Large intestine (tissue), 3 donors: Measurements from ENCODE around the gene PALLD. TPM values are rescaled to one million over a fixed set of nuclear protein-coding genes. Genes with fewer than 3 reads are reported as not detected.

ENCODE experiments used
- DNase-seq, 2 donors: peaks; one replicate each; pipeline versions ENCODE4 v3.0.0 to v3.0.0-alpha.2; 2013
- H3K27ac ChIP-seq: one replicate; pipeline ENCODE4 v1.5.1; 2013; ENCODE audit warnings: low read length
- H3K27me3 ChIP-seq: 2 replicates; pipeline ENCODE4 v1.6.1; 2013; ENCODE audit warnings: low read length; ENCODE audit not compliant: control insufficient read depth, insufficient read depth
- H3K36me3 ChIP-seq: 2 replicates; pipeline ENCODE4 v1.6.1; 2013; ENCODE audit warnings: low read length; ENCODE audit not compliant: control insufficient read depth, insufficient read depth
- H3K4me1 ChIP-seq: one replicate; pipeline ENCODE4 v1.6.1; 2013; ENCODE audit warnings: low read length; ENCODE audit not compliant: control insufficient read depth, insufficient read depth
- H3K4me3 ChIP-seq: one replicate; pipeline ENCODE4 v1.5.1; 2013; ENCODE audit warnings: low read length
- H3K9me3 ChIP-seq: one replicate; pipeline ENCODE4 v1.6.1; 2013; ENCODE audit warnings: mild to moderate bottlenecking, low read depth, low read length, moderate library complexity; ENCODE audit not compliant: control insufficient read depth
- WGBS: methylation state at CpG from one replicate; pipeline ENCODE4 v1.1.5; 2013; ENCODE audit warnings: low lambda C conversion rate; ENCODE audit not compliant: insufficient coverage; 5-methylcytosine and 5-hydroxymethylcytosine counted together
- polyA plus RNA-seq: library from polyadenylated mRNA; unstranded; fragments of 120-200 nt; gene quantifications from one replicate; pipeline ENCODE4 v1.2.1, GENCODE V29; 2013

PALLD gene
- polyA plus RNA-seq, 1 donor = 59.7 TPM

DNA sequence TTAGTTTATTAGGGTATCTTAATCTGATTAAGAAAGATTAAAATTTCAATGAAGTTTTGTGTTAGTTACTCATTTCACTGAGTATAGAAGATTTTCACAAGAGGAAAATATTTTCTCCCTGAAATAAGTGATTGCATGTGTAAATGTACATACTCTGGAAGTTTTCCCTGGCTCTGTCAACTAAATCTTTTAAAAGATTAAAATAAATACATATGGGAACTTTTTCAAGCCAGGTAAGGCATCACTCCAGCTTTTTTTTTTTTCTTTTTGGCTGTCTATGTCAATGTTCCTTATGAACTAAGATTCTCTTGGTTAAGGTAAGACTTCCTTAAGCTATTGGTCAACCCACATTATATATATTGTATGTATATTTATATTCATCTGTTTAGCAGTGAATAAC lies 395.6 kb downstream of the PALLD start:
- DNase-seq = no peak
- Histone ChIP-seq H3K27me3 (no peaks in the 10 kb centered on the region), H3K4me1 (no peaks in the 10 kb centered on the region), H3K36me3 (peaks cover 55% of the 10 kb centered on the region), H3K4me3 (no peak overlapping the region), H3K27ac (no peak overlapping the region), H3K9me3 (no peaks in the 10 kb centered on the region)

- Histone ChIP-seq H3K9me3 (no peaks in the 10 kb centered on the region), H3K36me3 (peaks cover 57% of the 10 kb centered on the region), H3K4me1 (no peaks in the 10 kb centered on the region), H3K27ac (no peak overlapping the region), H3K27me3 (no peaks in the 10 kb centered on the region), H3K4me3 (no peak overlapping the region)
- 71% methylated on average over 1 of the region's 2 CpGs for WGBS
- DNase-seq = no peak
These were observed 396.4 kb downstream of the PALLD start for GRCh38 chr4:168893205-168893604.

DNA sequence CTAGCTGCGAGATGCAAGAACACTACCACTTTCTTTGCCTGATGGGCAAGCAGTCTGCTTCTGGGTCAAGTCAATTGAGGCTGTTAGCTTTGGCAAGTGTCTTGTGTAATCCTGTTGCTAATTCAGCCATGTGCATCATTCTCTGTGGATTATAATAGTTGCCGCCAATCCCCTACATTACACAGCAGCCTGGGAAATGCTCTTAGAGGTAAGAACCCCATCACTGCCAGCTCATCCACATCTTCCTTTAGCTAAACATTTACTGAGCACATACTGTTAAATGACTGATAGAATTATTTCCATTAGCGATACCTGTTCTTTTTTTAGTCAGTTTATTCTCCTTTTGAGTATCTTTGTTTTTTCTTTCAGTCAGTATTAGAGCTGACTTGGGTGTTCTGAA lies 397.0 kb downstream of the PALLD start:
- 100% methylated on average over 1 of the region's 3 CpGs for WGBS
- no peaks in the 10 kb centered on the region for H3K9me3 ChIP-seq
- H3K27ac ChIP-seq = no peak overlapping the region
- H3K27me3 ChIP-seq = no peaks in the 10 kb centered on the region
- DNase-seq = no peak
- H3K4me1 ChIP-seq = no peaks in the 10 kb centered on the region
- H3K4me3 ChIP-seq = no peak overlapping the region
- peaks cover 60% of the 10 kb centered on the region for H3K36me3 ChIP-seq

DNA sequence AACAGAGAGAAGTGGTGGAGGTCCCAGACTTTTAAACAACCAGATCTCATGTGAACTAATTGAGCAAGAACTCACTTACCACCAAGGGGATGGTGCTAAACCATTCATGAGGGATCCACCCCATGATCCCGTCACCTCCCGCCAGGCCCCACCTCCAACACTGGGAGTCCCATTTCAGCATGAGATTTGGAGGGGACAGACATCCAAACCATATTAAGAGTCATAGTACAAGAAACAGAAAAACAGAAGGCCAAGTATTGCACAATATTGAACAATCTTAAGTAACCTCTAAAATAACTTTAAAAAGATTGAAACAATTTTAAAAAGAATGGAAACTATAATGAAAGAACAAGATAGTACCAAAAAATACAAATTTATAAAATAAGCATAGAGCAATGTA lies 403.2 kb downstream of the PALLD start:
- no peaks in the 10 kb centered on the region for H3K9me3 ChIP-seq
- no peak overlapping the region for H3K27ac ChIP-seq
- DNase-seq = no peak
- no peaks in the 10 kb centered on the region for H3K27me3 ChIP-seq
- WGBS = no CpG with 5 or more reads among the region's 2 CpGs
- no peak overlapping the region for H3K4me3 ChIP-seq
- H3K4me1 ChIP-seq = no peaks in the 10 kb centered on the region
- peaks cover 44% of the 10 kb centered on the region for H3K36me3 ChIP-seq

DNA sequence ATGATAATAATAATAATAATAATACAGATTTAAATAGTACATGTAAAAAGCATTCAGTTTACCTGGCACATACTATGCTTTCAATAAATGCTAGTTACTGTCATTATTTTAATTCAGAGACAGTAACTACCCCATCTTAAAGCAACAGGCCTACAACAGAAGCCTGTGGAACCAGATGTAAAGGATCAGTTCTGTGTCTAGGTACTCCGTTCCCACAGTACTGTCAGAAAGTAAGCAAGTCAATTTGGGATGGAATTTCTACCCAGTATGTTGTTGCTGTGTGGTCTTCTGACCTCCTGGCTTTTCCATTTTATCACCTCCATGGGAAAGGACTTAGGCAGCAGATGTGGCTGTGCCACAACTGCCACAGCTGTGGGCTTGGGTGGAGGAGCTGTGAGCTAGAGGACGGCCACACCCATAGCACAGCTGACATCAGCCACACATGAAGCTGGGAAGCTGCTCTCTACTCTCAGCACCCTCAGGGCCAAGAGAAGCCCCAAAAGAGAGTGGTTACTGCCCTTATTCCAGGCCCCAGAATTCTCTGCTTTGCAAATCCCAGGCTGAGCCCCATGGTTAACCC lies 410.4 kb downstream of the PALLD start:
- H3K4me1 ChIP-seq = no peaks in the 10 kb centered on the region
- H3K9me3 ChIP-seq = no peaks in the 10 kb centered on the region
- H3K4me3 ChIP-seq = no peak overlapping the region
- H3K27me3 ChIP-seq = no peaks in the 10 kb centered on the region
- no peak overlapping the region for H3K27ac ChIP-seq
- DNase-seq = no peak
- peaks cover 42% of the 10 kb centered on the region for H3K36me3 ChIP-seq
- WGBS = no CpG with 5 or more reads among the region's 2 CpGs

DNA sequence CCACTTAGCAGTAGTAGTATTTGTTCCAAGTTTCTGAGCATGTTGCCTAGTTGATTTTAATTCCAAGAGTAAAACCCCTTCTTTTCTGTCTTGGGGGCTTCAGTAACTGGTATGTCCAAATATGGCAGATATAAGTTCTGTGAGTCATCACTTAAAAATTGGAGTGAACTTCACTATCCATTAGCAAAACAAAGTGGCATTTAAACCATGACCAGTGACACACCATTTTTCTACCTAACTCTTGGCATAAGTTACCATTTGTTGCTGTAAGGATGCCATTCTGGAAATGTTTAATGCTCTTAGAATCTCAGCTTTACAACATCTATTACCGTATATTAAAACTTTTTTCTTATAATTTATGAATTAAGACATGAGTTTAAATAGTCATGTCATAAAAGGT lies 411.2 kb downstream of the PALLD start:
- Histone ChIP-seq H3K4me1 (no peaks in the 10 kb centered on the region), H3K9me3 (no peaks in the 10 kb centered on the region), H3K36me3 (peaks cover 40% of the 10 kb centered on the region), H3K27ac (no peak overlapping the region), H3K27me3 (no peaks in the 10 kb centered on the region), H3K4me3 (no peak overlapping the region)
- no peak for DNase-seq
- whole genome bisulfite sequencing = 86% methylated on average over 1 of the region's 1 CpG

DNA sequence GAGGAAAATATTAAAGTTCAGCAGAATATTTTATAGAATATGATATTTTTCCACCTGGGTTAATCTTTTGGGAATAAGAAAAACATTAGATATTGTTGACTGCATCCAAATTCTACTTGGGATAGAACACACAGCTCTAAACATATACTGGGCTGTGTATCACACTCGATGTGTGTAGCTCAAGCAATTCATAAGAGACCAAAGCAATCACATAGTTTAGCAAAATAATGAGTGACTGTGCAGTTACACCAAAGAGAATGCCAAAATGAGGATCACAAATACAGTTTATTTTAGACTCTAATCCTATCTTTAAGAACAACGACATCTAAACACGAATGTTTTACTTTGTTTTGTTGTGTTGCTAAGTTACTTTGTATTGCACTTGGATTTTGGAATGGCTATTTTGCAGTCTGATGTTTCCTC lies 412.0 kb downstream of the PALLD start:
- 30% methylated on average over 2 of the region's 3 CpGs for WGBS
- no peaks in the 10 kb centered on the region for H3K4me1 ChIP-seq

DNA sequence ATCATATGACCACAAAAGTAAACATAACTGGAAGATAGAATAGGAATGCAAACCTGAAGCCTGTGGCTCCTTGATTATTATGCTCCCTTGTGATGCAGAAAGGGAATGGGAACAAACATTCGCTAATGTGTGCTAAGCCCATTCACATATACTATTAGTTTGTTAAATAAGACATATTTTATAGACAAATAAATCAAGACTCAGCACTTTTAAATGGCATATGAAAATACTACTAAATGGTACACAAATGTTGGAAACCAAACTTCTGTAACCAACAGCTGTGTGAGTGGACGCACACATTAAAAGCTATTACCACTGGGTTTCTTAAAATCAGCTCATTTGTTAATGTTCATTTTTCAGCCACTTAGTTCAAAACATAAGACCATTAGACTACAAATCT lies 417.2 kb downstream of the PALLD start:
- Histone ChIP-seq H3K4me3 (no peak overlapping the region), H3K27ac (no peak overlapping the region), H3K27me3 (no peaks in the 10 kb centered on the region), H3K36me3 (peaks cover 32% of the 10 kb centered on the region), H3K9me3 (no peaks in the 10 kb centered on the region), H3K4me1 (no peaks in the 10 kb centered on the region)
- 100% methylated on average over 2 of the region's 2 CpGs for WGBS
- no peak for DNase-seq

More for the DNA sequence above, 412.0 kb downstream of the PALLD start:
- H3K36me3 ChIP-seq = peaks cover 37% of the 10 kb centered on the region
- H3K27ac ChIP-seq = no peak overlapping the region
- DNase-seq = peak; percentile 7 to 33
- H3K9me3 ChIP-seq = no peaks in the 10 kb centered on the region
- no peak overlapping the region for H3K4me3 ChIP-seq
- no peaks in the 10 kb centered on the region for H3K27me3 ChIP-seq

- no CpG with 5 or more reads among the region's 8 CpGs for WGBS
- Histone ChIP-seq H3K4me1 (no peaks in the 10 kb centered on the region), H3K27ac (no peak overlapping the region), H3K27me3 (no peaks in the 10 kb centered on the region), H3K4me3 (no peak overlapping the region), H3K36me3 (peaks cover 29% of the 10 kb centered on the region), H3K9me3 (no peaks in the 10 kb centered on the region)
- peak in 1 of 2 donors; percentile 16 for DNase-seq
These were observed 420.4 kb downstream of the PALLD start for GRCh38 chr4:168917138-168917779.

DNA sequence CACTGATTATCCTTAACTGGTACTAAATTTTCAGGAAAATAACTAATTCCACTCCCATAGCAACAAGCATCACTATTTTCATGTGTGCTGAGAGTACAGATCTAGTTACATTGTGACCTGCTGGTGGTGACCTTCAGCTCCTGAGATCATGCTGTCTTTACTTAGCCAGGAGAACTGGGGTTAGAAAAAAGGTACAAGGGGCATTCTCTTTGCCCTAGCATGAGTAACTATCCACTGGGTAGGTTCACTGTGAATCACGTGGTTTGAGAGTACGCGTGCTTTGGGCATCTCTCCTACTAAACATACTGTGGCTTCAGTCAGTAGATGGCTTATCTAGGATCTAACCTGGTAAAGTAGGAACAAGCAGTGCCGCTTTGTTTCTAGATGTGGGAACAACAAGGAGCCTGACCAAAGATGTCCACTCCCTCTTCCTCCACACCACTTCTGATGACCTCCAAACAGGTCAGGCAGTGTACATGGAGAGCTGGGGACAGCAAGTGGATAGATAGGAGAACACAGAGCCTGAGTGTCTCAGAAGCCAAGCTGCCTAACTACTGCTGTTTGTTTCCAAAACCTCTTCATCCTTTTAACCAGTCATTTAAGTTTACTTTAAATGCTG lies 423.0 kb downstream of the PALLD start:
- no CpG with 5 or more reads among the region's 4 CpGs for WGBS
- H3K9me3 ChIP-seq = no peaks in the 10 kb centered on the region
- peaks cover 33% of the 10 kb centered on the region for H3K36me3 ChIP-seq
- no peak overlapping the region for H3K27ac ChIP-seq
- no peaks in the 10 kb centered on the region for H3K27me3 ChIP-seq
- no peaks in the 10 kb centered on the region for H3K4me1 ChIP-seq
- no peak overlapping the region for H3K4me3 ChIP-seq
- no peak for DNase-seq
